Peyer's patch (tissue), 4 donors: ENCODE measurements around the gene PRKCI.

Experiments used
- POLR2A ChIP-seq, 2 donors: fragments of 450-650 bp; IDR thresholded peaks; one replicate each; pipeline ENCODE4 v1.5.1; 2017; ENCODE audit warnings: antibody characterized with exemption in 2 of 2, mild to moderate bottlenecking in 2 of 2, moderate library complexity in 2 of 2
- TF ChIP-seq, protein P1 (sequence below), 6 experiments: fragments of 450-650 bp in 4 of 6; fragments of 200-600 bp in 2 of 6; sonication (generic) in 1 of 6; IDR thresholded peaks; one replicate each; pipeline ENCODE4 v1.5.1; 2017 to 2019; ENCODE audit warnings: antibody characterized with exemption in 6 of 6, mild to moderate bottlenecking in 3 of 6, moderate library complexity in 1 of 6

DNA sequence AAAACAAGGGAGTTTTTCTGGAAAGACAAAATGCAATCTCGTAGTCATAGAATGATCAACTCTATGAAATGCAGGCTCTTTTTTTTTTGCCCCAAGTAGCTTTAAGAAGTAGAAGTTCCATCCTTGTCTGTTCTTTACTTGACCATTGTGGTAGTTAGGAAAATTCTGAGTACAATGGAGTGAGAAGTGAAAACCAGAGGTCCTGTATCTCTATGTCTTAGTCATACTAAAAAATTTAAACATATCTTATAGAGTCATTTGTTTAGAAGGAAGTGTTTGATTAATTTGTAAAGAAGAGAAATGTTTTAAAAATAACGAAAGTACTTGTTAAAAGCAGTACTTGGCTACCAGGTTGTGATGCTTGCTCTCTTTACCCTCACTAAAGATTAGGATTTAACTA is 52.4 kb downstream of the PRKCI start:
- TF ChIP-seq, protein P1, sequence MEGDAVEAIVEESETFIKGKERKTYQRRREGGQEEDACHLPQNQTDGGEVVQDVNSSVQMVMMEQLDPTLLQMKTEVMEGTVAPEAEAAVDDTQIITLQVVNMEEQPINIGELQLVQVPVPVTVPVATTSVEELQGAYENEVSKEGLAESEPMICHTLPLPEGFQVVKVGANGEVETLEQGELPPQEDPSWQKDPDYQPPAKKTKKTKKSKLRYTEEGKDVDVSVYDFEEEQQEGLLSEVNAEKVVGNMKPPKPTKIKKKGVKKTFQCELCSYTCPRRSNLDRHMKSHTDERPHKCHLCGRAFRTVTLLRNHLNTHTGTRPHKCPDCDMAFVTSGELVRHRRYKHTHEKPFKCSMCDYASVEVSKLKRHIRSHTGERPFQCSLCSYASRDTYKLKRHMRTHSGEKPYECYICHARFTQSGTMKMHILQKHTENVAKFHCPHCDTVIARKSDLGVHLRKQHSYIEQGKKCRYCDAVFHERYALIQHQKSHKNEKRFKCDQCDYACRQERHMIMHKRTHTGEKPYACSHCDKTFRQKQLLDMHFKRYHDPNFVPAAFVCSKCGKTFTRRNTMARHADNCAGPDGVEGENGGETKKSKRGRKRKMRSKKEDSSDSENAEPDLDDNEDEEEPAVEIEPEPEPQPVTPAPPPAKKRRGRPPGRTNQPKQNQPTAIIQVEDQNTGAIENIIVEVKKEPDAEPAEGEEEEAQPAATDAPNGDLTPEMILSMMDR (IDR thresholded peaks at IDR 0.05): no peak
- TF ChIP-seq POLR2A (IDR thresholded peaks at IDR 0.05): no peak
